ENCODE data around the gene SIK3.
"Not testable (repeated sequence)": the region's sequence is repeated elsewhere in the genome, so short reads cannot be mapped to it uniquely, and the experiment has no call there.

SIK3 gene

DNA sequence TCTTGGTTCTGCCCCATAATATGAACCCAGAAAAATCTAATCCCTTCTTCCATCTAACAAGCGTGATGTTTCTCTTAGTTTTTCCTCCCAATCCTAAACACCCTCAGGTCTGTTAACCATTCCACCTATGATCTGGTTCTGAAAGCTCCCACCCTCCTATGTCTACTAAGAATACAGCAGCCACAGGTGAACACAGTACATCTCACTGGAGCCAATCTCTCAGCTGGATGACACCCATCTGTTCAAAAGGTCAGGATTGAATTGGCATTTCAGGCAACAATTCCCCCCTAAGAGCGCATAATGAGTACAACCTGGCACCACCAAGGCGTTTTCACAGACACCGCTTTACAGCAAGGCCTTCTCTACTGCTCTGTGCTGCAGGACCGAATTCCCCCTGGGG lies 241.8 kb downstream of the SIK3 start:
- no peak for DNase-seq

DNA sequence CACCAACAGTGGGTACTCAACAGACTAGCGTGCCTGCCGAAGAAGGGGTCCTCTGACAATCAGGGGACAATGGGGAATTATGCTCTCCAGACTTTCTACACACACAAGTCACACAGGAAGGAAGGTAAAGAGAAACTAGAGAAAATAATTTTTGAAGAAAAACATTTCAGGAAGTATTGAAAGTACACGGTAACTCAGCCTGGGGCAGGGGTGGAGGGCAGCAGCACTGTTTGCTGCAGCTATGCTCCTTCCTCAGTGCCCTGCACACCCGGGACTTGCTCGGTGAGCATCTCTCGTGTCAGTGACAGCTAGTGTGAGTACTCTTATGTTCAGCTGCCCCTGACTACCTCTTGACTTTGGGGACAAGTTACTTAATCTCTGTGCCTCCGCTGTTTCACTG lies 242.8 kb downstream of the SIK3 start:
- DNase-seq, result no peak

DNA sequence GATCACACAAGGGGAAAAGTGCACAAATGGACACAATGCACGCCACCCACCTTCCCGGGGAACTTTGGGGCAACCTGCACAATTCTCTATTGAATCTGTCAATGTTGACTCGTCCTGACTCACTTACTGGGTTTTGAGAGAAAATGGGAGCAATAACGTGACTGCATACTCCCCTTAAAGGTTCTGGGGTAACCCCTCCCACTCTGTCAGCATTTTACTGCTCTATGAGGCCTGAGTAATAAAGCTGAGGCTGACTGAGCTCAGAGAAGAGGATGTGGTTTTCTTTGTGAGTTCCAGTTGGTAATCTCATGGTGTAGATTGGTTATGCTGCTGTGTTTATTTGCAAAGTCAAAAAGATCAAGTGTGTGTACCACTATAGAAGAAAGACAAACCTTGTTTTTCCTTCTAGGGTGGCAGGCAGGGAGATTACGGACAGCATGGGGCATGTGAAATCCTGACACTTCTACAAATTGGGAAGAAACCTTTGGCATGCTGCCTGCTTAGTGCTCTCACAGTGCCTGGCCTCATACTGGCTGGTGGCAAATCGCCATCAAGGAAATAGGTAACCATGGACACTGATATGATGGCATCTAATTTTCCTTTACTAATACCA lies 244.7 kb downstream of the SIK3 start:
- DNase-seq, result peak; percentile 64

DNA sequence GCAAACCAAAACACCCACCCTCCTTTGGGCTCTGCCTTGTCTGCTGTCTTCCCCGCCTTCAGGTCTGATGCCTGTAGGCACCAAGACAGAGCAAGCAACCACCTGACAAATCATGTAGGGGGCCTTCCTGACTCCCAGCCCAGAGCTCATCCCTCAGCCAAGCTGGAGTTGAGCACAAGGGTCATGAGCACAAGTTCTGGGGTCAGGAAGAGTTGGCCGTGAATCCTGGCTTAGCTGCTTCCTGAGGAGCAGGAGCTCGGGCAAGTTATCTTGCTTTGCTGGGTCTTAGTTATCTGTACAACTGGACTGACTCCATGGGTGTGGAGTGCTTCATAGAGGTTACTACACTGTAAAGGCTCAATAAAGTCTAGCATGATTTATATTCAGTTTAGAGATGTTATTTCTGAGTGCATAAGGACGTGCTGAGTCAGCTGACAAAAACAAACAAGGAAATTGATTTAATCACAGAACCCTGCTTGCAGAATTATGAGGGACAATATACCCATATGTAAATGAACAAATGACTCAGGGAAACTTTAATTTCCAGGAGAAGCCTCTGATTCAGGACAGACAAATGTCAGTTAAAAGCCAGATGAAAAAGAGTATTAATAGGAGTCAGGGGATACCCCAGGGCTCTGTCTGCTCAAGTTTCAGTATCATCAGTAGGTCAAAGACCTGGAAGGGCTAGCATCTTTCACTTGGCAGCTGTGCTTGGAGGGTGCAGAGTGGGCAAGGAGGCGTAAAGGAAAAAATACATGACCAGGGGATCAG lies 245.8 kb downstream of the SIK3 start:
- DNase-seq, result no peak

DNA sequence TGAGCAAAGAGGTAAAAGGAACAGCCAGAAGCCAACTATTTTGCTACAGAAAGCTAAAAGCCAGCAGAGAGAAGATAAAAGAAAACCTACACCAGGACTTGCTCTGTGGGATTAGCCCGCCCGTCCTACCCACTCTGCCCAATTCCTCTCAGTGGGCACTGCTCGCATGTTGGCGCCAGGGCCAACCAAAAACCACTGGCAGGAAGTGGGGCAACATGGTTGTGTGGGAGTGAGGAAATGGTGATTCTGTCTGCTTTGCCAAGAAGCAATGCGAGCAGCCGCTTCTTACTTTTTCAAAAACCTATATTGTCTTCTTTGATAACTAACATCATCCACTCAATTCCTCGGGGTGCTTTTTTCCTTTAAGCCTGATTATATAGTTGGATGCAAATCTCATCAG lies 246.6 kb downstream of the SIK3 start:
- DNase-seq, result no peak

DNA sequence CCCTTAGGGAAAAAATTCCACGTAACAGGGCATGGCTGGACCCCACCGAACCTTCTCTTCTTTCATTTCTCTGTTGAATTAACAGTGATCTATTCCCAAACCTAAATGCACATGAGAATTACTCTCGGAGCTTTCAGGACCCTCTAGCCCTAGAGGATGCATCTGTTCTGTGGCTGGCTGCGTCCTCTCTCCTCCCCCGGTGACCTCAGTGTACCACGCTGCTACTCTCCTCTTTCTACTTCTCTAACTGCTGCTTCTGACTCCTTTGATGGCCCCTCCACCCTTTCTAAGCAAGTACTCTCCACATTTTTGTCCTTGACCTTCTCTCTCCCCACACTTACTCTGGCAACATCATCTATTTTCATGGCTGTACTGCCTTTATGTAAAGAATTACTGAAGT lies 248.7 kb downstream of the SIK3 start:
- DNase-seq, result no peak

DNA sequence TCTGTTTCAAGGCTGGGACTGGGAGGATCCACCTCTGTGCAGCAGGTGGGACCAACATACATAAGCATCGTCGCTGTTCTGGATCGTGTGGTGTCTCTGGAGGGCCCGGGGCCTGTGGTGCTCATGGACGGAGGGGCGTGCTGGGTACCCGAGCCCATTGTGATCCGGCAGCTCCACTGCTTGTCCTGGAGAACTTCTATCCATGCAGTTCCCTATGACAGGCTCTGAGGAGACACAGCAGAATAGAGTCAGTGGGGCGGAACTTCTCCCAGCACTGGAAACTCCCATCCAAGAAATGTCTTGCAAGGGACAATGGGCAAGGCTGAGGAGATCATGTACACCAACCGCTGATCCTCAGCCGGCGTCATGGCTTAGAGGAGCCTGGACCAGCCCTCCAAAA lies 249.2 kb downstream of the SIK3 start:
- no peak for DNase-seq

DNA sequence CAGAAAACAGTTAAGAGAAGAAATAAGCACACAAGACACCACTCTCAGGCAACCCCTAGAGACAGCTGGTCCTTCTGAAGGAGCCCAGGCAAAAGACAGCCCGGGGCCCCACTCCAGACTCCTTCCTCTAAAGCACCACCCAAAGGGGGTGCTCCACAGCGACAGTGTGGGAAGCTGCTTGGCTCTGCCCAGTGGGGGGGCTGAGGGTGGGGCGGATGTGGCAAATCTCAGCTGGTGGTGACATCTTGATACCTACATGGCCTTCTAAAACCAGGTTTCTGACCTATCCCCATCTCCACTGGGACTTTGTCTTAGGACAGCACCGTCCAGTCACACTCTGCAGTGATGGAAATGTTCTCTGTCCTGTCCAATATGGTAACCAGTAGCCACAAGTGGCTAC lies 250.6 kb downstream of the SIK3 start:
- no peak for DNase-seq

DNA sequence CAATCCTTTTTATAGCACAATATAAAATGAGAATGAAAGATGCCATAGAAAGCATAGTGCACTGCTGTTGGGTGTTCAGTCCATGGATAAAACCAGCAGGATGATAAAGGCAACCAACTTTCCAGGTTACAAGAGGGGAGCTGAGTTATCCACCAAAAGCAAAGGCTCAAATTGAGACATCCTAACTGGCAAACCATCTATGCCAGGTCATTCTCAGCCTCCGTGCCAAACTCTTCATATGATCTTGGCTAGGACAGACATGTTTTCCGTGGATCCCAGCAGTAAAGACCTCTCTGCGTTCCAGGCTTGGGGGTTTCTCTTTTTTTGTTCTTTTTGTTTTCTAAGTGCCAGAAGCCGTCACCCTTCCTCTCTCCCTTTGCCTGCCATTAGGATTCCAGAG lies 253.5 kb downstream of the SIK3 start:
- no peak for DNase-seq

DNA sequence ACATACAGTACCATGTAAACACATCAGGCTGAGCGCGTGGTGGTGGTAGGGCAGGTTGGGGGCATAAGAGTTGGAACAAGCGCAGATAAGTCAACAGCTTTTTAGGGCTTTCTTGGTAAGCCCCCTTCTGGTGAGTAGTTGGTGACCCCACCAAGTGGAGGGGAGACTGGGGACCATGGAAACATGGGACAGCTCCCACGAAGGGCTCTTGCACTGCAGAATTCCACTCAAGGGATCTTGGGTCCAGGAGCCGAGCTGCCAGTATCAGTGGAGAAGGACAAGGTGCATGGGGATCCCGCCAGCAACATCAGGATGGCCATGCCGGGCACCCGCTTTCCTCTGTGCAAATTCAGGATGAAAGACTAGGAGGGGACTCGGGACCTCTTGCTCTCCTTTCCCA lies 254.6 kb downstream of the SIK3 start:
- DNase-seq, result no peak

DNA sequence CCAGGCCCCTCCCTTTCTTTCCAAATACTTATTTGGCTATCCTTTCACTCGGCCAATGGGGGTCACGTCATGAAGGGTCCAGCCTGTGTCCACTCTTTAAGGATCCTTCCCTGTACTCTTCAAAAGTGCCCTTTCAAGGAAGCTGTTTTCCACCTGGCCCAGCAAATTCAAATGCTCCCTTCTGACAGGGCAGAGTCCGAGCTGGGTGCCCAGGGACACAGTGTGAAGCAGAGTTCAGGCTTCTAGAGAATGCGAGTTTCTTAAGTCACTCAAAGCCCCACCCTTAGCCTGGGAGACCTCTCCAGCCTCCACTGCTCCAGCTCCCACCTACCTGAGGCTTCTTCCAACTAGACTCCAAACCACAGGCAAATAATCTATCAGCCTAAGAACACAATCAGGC lies 255.3 kb downstream of the SIK3 start:
- DNase-seq, result no peak

DNA sequence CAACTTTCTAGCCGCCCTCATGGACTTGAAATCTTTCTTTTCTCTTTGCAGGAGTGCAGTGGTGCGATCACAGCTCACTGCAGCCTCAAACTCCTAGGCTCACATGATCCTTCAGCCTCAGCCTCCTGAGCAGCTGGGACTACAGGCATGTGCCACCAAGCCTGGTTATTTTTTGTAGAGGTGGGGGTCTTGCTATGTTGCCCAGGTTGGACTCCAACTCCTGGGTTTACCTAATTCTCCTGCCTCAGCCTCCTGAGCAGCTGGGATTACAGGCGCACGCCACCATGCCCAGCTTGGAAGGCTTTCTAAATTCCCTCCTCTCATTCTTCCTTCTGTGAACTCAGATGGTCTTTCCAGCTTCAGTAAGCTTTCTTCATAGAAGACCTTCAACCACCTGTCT lies 256.1 kb downstream of the SIK3 start:
- DNase-seq, result no peak

DNA sequence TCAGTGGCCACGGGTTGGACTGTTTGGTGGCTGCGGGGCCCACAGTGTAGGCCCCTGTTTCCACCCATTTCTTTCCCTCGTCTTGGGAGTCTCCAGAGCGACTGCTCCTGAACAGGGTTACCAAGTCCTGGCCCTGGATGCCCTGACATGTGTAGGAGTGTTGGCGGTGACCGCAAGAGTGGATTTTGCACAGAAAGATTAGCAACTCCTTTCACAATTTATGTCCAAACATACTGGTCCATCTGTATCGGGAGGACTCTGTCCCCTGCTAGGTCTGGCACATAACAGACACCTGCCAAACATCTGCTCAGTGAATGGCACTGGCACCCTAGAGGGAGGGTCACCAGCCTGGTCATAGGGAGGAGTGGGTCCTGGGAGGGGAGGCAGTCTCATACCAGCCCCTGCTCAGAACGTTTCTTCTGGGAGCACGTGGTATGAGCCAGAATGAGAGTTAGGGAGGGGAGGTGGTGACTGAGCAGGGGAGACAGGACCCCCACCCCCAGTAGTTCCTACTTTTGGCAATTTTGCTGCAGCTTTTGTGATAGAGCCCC lies 257.4 kb downstream of the SIK3 start:
- no peak for DNase-seq

DNA sequence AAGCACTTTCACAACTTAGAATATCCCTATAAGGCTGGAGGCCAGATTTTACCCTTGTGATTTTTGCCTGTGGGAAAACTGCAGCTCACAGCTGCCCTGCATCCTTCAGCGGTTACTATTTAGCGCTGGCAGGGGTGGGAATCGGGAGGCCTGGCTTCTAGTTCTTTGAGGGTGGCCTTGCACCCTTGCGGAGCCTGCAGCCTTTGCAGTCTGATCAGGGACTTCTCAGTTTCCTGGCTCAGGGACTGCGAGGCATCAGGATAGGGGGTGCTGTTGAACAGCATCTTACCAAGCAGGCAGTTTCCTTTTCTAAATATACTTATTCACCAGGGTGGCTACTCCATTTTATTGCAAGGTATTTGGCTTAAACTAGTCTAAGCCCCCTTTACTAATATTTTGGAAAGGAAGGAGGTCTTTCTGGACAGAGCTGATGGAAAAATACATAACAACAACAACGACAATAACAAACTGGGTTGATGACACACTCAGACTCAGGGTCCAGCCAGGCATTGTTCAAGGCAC lies 257.9 kb downstream of the SIK3 start:
- no peak for DNase-seq

DNA sequence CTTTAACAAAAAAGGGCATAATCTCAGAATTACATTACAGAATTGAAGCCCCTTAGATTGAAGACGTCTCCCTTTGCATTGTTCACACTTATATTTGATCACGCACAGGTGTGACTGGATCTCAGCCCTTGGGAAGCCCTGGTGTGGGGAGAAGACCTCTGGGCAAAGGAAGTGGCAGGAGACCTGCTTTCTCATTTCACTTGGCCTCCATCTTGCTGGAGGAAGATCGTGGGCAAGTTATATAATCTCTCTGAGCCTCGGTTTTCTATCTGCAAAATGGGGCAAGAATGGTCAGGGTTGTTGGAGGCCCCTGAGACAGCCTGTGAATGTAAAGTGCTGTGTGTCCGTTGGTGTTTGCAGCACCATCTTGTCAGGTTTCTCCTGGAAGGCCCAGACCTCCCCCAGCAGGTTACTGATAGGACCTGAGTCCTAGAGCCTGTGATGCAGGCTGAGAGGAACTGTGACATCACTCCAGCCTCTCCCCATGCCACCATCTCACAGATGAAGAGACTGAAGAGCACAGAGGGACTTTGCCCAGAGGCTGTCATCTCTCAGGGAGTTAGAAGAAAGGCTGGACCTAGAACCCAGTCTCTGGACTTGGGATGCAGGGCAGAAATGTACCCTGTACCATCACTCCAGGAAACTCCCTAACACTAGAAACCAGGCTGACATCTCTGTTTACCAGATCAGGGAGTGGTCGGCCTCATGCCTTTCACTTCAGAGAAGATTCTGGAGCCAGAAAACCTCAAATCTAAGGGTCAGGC lies 259.7 kb downstream of the SIK3 start:
- no peak for DNase-seq

DNA sequence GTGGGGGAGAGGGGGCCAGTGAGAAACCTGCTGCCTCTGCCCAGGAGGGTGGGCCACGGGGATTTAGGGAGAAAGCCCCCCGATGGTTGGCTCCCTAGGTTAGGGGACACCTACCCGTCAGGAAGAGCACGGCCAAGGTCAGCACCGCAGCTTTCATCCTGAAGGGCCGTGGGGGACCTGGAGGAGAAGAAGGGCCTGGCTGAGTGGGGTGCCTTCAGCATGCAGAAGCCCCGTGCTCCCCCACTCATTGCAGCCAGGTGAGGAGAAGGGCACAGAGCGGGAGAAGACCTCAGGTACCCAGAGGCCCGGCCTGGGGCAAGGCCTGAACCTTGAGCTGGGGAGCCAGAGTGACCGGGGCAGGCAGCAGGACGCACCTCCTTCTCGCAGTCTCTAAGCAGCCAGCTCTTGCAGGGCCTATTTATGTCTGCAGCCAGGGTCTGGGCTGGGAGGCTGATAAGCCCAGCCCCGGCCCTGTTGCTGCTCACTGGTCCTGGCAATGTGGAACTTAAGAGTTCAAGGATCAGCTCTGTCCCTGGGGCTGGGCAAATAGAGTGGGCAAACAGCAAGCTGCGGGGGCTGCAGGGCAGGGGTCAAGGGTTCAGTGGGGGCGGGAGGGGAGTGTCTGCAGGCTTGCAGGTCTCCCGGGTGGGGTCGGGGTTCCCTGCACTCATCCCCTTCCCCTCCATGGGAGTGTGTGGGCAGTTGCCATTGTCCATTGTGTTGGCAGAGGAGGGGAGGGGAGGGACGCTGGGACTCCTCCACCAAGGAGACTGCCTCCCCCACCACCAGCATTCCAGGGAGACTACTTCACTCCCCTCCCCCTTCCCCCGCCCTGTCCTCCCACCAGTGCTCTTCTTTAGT lies 260.8 kb downstream of the SIK3 start, which contains the start of gene APOA1:
Gene APOA1, minus strand, starts transcription at position 392 of the 861 bp plus-strand sequence. Its CDS starts 235 bp downstream, at position 157.
- no peak for DNase-seq

DNA sequence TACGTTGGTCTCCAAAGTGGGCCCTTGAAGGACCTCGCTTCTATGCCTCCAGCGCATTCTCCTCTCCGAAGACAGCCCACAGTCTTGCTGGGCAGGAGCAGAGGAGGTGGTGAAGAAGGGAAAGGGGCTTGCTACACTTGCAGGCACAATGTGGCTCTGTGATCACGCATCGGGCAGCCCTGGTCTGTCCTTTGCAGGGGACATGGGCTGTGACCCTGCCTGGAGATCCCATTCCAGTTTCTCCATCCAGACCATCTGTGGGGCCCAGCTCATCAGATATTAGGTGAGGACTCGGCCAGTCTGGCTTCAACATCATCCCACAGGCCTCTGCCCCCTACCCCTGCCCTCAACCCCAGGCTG lies 261.6 kb downstream of the SIK3 start:
- no peak for DNase-seq

DNA sequence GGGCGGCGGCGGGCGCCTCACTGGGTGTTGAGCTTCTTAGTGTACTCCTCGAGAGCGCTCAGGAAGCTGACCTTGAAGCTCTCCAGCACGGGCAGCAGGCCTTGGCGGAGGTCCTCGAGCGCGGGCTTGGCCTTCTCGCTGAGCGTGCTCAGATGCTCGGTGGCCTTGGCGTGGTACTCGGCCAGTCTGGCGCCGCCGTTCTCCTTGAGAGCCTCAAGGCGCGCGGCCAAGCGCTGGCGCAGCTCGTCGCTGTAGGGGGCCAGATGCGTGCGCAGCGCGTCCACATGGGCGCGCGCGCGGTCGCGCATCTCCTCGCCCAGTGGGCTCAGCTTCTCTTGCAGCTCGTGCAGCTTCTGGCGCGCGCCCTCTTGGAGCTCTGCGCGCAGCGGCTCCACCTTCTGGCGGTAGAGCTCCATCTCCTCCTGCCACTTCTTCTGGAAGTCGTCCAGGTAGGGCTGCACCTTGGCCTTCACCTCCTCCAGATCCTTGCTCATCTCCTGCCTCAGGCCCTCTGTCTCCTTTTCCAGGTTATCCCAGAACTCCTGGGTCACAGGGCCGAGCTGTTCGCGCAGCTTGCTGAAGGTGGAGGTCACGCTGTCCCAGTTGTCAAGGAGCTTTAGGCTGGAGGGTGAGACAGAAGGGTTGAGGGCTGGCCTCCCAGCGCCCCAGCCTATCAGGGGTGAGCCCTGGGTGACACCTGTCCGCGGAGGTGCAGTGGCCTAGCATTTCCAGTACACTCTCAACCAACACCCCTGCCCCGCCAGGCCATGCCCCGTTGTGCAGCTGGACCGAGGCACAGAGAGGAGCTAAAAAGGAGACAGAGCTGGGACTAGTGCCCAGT lies 262.2 kb downstream of the SIK3 start:
- peak; percentile 82 for DNase-seq

DNA sequence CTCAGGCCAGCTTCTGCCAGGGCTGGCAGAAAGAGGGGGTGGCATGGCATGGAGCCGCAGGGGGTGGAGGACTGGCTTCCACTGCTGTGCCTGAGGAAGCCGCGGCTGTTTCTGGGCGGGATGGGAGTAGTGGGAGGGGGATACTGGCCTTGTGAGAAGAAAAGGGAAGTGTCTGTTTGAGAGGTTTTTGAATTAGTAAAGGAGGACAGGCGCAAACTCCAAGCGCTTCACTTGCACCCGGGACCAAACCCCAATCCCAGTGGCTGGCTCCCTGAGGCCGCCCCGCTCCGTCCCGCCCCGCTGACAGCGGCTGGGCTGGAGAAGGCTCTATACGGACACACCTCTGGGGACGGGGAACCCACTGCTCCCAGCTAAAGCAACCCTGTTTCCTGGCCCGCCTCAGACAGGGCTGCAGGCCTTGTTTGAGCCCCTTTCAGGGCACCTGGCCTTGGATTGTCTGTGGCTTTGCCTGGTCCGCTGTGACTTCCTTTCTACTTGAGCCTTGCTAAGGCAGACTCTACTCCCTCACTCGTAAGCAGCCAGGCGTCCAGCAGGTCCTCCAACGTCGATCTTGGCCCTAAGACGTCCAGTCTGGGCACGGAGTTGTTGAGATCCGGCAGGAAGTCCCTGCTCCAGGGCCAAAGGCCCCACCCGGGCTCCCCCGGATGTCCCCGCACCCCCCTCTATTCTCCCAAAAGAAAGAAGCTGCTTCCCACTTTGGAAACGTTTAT lies 263.0 kb downstream of the SIK3 start:
- no peak for DNase-seq

DNA sequence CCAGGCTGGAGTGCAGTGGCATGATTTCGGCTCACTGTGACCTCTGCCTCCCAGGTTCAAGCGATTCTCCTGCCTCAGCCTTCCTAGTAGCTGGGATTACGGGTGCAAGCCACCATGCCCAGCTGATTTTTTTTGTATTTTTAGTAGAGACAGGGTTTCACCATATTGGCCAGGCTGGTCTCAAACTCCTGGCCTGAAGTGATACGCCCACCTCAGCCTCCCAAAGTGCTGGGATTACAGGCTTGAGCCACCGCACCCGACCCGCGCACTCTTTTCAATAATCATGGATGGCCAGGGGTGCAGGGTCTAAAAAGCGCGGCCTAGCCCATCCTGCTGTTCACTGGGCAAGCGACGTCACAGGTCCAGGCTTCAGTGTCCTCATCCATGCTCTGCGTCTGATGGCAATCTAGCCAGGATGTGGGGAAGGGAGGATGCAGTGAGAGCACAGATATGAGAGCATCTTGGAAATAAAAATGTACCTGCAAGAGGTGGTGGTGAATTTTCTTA lies 263.6 kb downstream of the SIK3 start:
- DNase-seq, result not testable (repeated sequence)

All from amniotic stem cell (primary cell).